GM23248 (cell line): ENCODE data around the gene KRT71. TPM values are rescaled to one million over a fixed set of nuclear protein-coding genes. Genes with fewer than 3 reads are reported as not detected.

ENCODE experiments used
- DNase-seq: peaks from one replicate; pipeline ENCODE4 v3.0.0-alpha.2; 2015
- H2AFZ ChIP-seq: fragments of 200-600 bp; sonication (generic); 2 replicates; pipeline ENCODE4 v1.6.1; 2016; ENCODE audit warnings: antibody characterized with exemption
- H3F3A ChIP-seq: fragments of 200-600 bp; sonication (generic); 2 replicates; pipeline ENCODE4 v1.6.1; 2016; ENCODE audit warnings: mild to moderate bottlenecking, antibody characterized with exemption, mixed run types; ENCODE audit not compliant: insufficient read depth
- H3K27ac ChIP-seq: fragments of 200-600 bp; sonication (generic); 2 replicates; pipeline ENCODE4 v1.5.1; 2016; ENCODE audit warnings: mild to moderate bottlenecking
- H3K27me3 ChIP-seq: fragments of 200-600 bp; sonication (generic); replicated peaks from 2 replicates; pipeline ENCODE4 v1.6.1; 2016; ENCODE audit warnings: mild to moderate bottlenecking; ENCODE audit not compliant: insufficient read depth
- H3K36me3 ChIP-seq: fragments of 200-600 bp; sonication (generic); 2 replicates; pipeline ENCODE4 v1.6.1; 2016; ENCODE audit warnings: low read depth, mild to moderate bottlenecking
- H3K4me1 ChIP-seq: fragments of 200-600 bp; sonication (generic); 2 replicates; pipeline ENCODE4 v1.6.1; 2016; ENCODE audit warnings: mild to moderate bottlenecking; ENCODE audit not compliant: insufficient read depth
- H3K4me2 ChIP-seq: fragments of 200-600 bp; sonication (generic); one replicate; pipeline ENCODE4 v1.6.1; 2016; ENCODE audit warnings: mild to moderate bottlenecking; ENCODE audit not compliant: unreplicated experiment
- H3K4me3 ChIP-seq: fragments of 200-600 bp; sonication (generic); 2 replicates; pipeline ENCODE4 v1.5.1; 2016; ENCODE audit warnings: mild to moderate bottlenecking
- H3K79me2 ChIP-seq: fragments of 200-600 bp; sonication (generic); 2 replicates; pipeline ENCODE4 v1.6.1; 2016; ENCODE audit warnings: mild to moderate bottlenecking; ENCODE audit not compliant: insufficient read depth
- H3K9ac ChIP-seq: fragments of 200-600 bp; sonication (generic); 2 replicates; pipeline ENCODE4 v1.6.1; 2016; ENCODE audit warnings: mild to moderate bottlenecking
- H3K9me2 ChIP-seq: fragments of 200-600 bp; sonication (generic); 2 replicates; pipeline ENCODE4 v1.6.1; 2016; ENCODE audit warnings: mixed run types, mild to moderate bottlenecking, moderate library complexity; ENCODE audit not compliant: insufficient read depth
- H3K9me3 ChIP-seq: fragments of 200-600 bp; sonication (generic); one replicate; pipeline ENCODE4 v1.6.1; 2017; ENCODE audit warnings: low read depth
- H4K20me1 ChIP-seq: fragments of 200-600 bp; sonication (generic); 2 replicates; pipeline ENCODE4 v1.6.0; 2016; ENCODE audit not compliant: insufficient read depth
- EZH2 ChIP-seq: fragments of 200-600 bp; sonication (generic); IDR thresholded peaks from 2 replicates; pipeline ENCODE4 v1.6.1; 2018; ENCODE audit warnings: antibody characterized with exemption, mild to moderate bottlenecking; ENCODE audit not compliant: insufficient read depth, poor library complexity, severe bottlenecking
- EZH2phosphoT487 ChIP-seq: fragments of 200-600 bp; sonication (generic); IDR thresholded peaks from 2 replicates; pipeline ENCODE4 v1.6.1; 2018; ENCODE audit warnings: antibody characterized with exemption, moderate library complexity, mild to moderate bottlenecking, low read depth; ENCODE audit not compliant: insufficient read depth
- WGBS, 2 experiments: methylation state at CpG; one replicate each; pipeline ENCODE4 v1.1.6; 2015 to 2017; ENCODE audit warnings: low lambda C conversion rate in 2 of 2, low coverage in 1 of 2; ENCODE audit errors: missing lambda C conversion rate in 2 of 2; 5-methylcytosine and 5-hydroxymethylcytosine counted together
- in situ Hi-C: fragments of 300-500 bp; cut with MboI; formaldehyde crosslinking; loops from 2 replicates; pipeline ENCODE4 v1.15.0; 2020
- polyA plus RNA-seq: library from polyadenylated mRNA; unstranded; fragments of >200 nt; fragmentation: Nextera tagmentation; extraction: Ambion mirVana; gene quantifications from 2 replicates; pipeline ENCODE4 v1.2.1, GENCODE V29; 2016
- total RNA-seq: library from RNA; depleted of rRNA; stranded (reverse); fragments of >200 nt; shearing (Covaris generic); gene quantifications from 2 replicates; pipeline ENCODE4 v1.2.3, GENCODE V29; 2014

KRT71 gene
- total and polyA plus RNA-seq, 2 experiments from 2014 or later: not detected

DNA sequence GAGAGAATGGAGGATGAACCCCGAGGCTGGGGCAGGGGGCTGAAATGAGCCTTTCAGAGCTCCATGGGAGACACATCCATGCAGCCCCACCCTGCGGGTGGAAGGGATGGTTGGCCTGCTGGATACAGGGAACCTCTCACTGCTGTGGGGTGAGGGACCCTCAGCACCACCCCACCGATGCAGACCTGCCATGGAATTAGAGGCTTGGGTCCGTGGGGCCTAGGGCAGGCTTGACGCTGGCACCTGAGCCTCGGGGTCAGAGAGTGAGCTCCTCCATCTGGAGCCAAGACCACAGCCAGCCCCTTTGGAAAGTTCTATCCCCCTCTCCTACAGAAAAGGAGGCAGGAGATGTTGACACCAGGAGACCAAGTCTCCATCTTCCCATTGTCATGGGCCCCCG is 28.1 kb upstream of the KRT71 start:
- Histone ChIP-seq H2AFZ (no peak overlapping the region), H3K4me2 (no peak overlapping the region), H4K20me1 (no peaks in the 10 kb centered on the region), H3K27me3 (peaks cover 9% of the 10 kb centered on the region), H3K9me3 (no peaks in the 10 kb centered on the region), H3K36me3 (no peaks in the 10 kb centered on the region), H3K79me2 (no peaks in the 10 kb centered on the region), H3K4me3 (no peak overlapping the region), H3K4me1 (no peaks in the 10 kb centered on the region), H3K9me2 (no peaks in the 10 kb centered on the region), H3K9ac (no peak overlapping the region), H3F3A (no peaks in the 10 kb centered on the region), H3K27ac (no peak overlapping the region)
- no peak for DNase-seq
- in situ Hi-C loops: loop anchor here (5.0 to 10.0 kb wide), 2 partner anchors 286 to 404 kb away; no protein-coding TSS in a partner anchor
- TF ChIP-seq EZH2phosphoT487 (no peak), EZH2 (no peak)
- 82 to 83% methylated on average over 7 of the region's 7 CpGs for WGBS, 2 experiments

DNA sequence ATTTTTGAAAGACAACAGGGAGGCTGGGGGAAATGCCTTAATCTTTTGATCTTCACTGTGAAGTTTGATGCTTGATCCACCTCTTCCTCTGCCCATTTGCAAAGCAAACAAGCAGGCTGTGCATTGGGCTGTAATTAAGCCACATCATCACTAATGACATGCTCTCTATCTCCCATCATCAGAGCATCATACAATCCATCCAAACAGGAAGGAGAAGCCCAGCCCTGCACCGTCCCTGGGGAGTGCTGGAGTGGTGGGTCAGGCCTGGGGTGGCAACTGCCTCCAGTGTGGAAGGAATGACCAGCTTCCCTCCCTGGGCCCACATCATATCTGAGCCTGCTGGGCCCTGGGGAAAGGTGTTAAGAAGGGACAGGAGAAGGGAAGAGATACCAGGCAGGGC is 27.6 kb upstream of the KRT71 start:
- in situ Hi-C loops: loop anchor here (5.0 to 10.0 kb wide), 2 partner anchors 287 to 404 kb away; no protein-coding TSS in a partner anchor
- H2AFZ ChIP-seq: no peak overlapping the region
- H3K79me2 ChIP-seq: no peaks in the 10 kb centered on the region
- no peak overlapping the region for H3K9ac ChIP-seq
- H3K27me3 ChIP-seq: peaks cover 9% of the 10 kb centered on the region
- DNase-seq: no peak
- H3K9me2 ChIP-seq: no peaks in the 10 kb centered on the region
- no peak for TF ChIP-seq EZH2phosphoT487
- no peak for TF ChIP-seq EZH2
- no peak overlapping the region for H3K27ac ChIP-seq
- H3K9me3 ChIP-seq: no peaks in the 10 kb centered on the region
- H4K20me1 ChIP-seq: no peaks in the 10 kb centered on the region
- 47 to 54% methylated on average over 1 of the region's 1 CpG for WGBS, 2 experiments
- no peak overlapping the region for H3K4me3 ChIP-seq
- H3K4me1 ChIP-seq: no peaks in the 10 kb centered on the region
- H3K36me3 ChIP-seq: no peaks in the 10 kb centered on the region
- H3K4me2 ChIP-seq: no peak overlapping the region
- no peaks in the 10 kb centered on the region for H3F3A ChIP-seq

DNA sequence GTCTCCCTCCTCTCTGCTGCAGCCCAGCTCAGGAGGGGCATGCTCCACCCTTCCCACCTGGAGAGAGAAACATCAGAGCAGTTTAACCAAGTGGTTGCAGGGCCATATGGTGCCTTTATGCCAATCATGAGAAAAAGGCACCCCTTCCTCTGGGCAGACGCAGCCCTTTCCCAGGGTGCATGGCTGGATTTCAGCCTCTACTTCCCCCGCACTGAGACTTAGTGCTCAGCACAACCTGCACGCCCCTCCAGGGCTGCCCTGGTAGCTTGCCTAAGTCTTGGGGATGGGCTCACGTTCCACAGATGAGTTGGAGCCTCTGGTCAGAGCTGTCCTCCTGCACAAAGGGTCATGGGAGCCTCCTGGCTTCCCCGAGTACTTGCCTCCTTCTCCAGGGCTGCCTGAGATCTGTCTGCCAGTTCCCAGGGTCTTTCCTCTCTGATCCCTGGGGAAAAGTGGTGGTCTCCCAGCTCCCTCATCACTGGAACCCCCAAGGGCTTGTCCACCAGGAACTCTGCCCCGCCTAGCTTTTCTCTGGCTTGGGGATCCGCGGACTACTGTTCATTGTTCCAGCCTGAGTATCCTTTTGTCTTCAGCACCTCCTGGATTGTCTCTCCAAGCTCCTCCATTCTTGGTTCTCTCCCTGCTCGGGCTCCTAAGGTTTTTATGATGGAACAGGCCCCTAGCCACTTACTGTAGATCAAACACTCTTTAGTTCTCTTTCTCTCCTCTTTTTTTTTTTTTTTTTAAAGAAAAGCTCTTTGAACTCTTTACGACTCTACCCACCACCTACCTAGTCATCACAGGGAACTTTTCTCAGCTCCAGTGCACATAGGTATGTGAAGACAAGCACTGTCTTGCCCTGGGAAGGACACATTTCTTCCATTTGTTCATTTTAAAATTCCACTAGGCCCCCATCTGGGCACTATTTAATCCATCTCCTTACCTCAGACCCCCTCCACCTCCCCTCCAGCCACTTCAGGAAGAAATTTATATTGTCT is 26.8 kb upstream of the KRT71 start:
- in situ Hi-C loops: loop anchor here (5.0 to 10.0 kb wide), 2 partner anchors 288 to 405 kb away; no protein-coding TSS in a partner anchor
- H3K4me3 ChIP-seq: no peak overlapping the region
- H2AFZ ChIP-seq: no peak overlapping the region

DNA sequence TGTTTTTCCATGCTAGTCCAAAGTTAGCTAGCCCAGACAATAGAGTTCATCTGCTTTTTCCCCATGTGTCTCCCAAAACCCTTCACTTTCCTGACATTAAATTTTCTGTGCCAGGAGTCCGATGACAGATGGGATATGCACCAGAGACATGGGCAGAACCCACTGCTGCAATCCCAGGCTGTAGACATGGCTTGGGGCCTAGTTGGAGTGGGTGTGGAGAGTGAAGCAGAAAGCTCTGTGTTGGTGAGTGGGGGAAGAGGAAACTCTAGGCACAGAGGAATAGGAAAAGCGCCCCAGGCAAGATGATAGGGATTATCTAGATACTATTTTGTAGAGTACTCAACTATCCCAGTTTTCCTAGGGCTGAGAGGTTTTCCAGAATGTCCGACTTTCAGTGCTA is 25.5 kb upstream of the KRT71 start:
- no peaks in the 10 kb centered on the region for H3K9me3 ChIP-seq
- no peak overlapping the region for H3K4me2 ChIP-seq
- H3K36me3 ChIP-seq: no peaks in the 10 kb centered on the region
- H3K4me1 ChIP-seq: no peaks in the 10 kb centered on the region
- H3K27ac ChIP-seq: no peak overlapping the region
- no peaks in the 10 kb centered on the region for H4K20me1 ChIP-seq
- 42 to 43% methylated on average over 3 of the region's 3 CpGs for WGBS, 2 experiments
- no peaks in the 10 kb centered on the region for H3F3A ChIP-seq
- no peak for TF ChIP-seq EZH2
- no peak for TF ChIP-seq EZH2phosphoT487
- H3K27me3 ChIP-seq: peaks cover 17% of the 10 kb centered on the region
- no peak overlapping the region for H2AFZ ChIP-seq
- H3K9ac ChIP-seq: no peak overlapping the region
- no peaks in the 10 kb centered on the region for H3K9me2 ChIP-seq
- in situ Hi-C loops: no loop called here
- no peak for DNase-seq
- H3K79me2 ChIP-seq: no peaks in the 10 kb centered on the region
- no peak overlapping the region for H3K4me3 ChIP-seq

More for the DNA sequence above, 26.8 kb upstream of the KRT71 start:
- no peaks in the 10 kb centered on the region for H3F3A ChIP-seq
- no peak for TF ChIP-seq EZH2phosphoT487
- no peaks in the 10 kb centered on the region for H3K79me2 ChIP-seq
- H3K36me3 ChIP-seq: no peaks in the 10 kb centered on the region
- H4K20me1 ChIP-seq: no peaks in the 10 kb centered on the region
- WGBS, 2 experiments: 64 to 66% methylated on average over 10 of the region's 10 CpGs
- H3K4me2 ChIP-seq: no peak overlapping the region
- H3K9ac ChIP-seq: no peak overlapping the region
- H3K9me2 ChIP-seq: no peaks in the 10 kb centered on the region
- H3K27ac ChIP-seq: no peak overlapping the region
- no peaks in the 10 kb centered on the region for H3K9me3 ChIP-seq
- no peaks in the 10 kb centered on the region for H3K4me1 ChIP-seq
- peaks cover 9% of the 10 kb centered on the region for H3K27me3 ChIP-seq
- DNase-seq: no peak
